HCT116 (cell line): ENCODE measurements around the gene GRM3. TPM values are rescaled to one million over a fixed set of nuclear protein-coding genes. Genes with fewer than 3 reads are reported as not detected.

ENCODE experiments used
- ATAC-seq: fragments of 200-7000 bp; cut with Tn5 transposase; 2 replicates; pipeline ENCODE4 v1.9.1; 2020; ENCODE audit warnings: mild to moderate bottlenecking, moderate library complexity
- BruUV-seq: library from RNA; stranded (reverse); fragments of 400-500 nt; replicated peaks from 2 replicates; lab custom pipeline; 2021; lab: Mats Ljungman, UMichigan
- CTCF ChIA-PET: fragments of 300-600 bp; sonication (Branson Sonifier 250); formaldehyde crosslinking; loops from one replicate; lab custom pipeline; 2021; ENCODE audit warnings: antibody characterized with exemption; lab: Charles Lee
- POLR2A ChIA-PET: fragments of 300-600, 350-600 bp; sonication (Branson Sonifier 250); formaldehyde crosslinking; loops from one replicate; lab custom pipeline; 2021; ENCODE audit warnings: antibody characterized with exemption; lab: Charles Lee
- RAD21 ChIA-PET, 2 experiments: fragments of 300-600 bp; sonication (Branson Sonifier 250); formaldehyde crosslinking; loops; one replicate each; lab custom pipeline; 2023; ENCODE audit warnings: low total read pairs in 2 of 2; ENCODE audit not compliant: uncharacterized antibody in 2 of 2, unreplicated experiment in 2 of 2, low non-redundant PET in 1 of 2; lab: Charles Lee
- DNase-seq: peaks from one replicate; pipeline ENCODE4 v3.0.0-alpha.2; 2010; ENCODE audit warnings: low read depth, low spot score
- H2AFZ ChIP-seq: fragments of 200-600 bp; shearing (Covaris generic), sonication (generic); 2 replicates; pipeline ENCODE4 v1.6.1; 2017; ENCODE audit warnings: low read depth, mixed run types, mixed read lengths, antibody characterized with exemption, low read length; ENCODE audit not compliant: poor library complexity, severe bottlenecking
- H3K27ac ChIP-seq: 2 replicates; pipeline ENCODE4 v1.5.1; 2012; ENCODE audit warnings: low read depth, low read length
- H3K27me3 ChIP-seq: fragments of 200-600 bp; sonication (generic); 2 replicates; pipeline ENCODE4 v1.6.1; 2016; ENCODE audit warnings: mixed run types, low read length, mixed read lengths; ENCODE audit not compliant: insufficient read depth
- H3K36me3 ChIP-seq, 2 experiments: fragments of 200-500 bp in 1 of 2; fragments of 200-600 bp in 1 of 2; sonication (Bioruptor generic) in 1 of 2; sonication (generic) in 1 of 2; 2 replicates each; pipeline versions ENCODE4 v1.5.1 to v1.6.1; 2014 to 2016; ENCODE audit warnings: low read length in 2 of 2, inconsistent platforms in 1 of 2, mixed read lengths in 1 of 2, mixed run types in 1 of 2; ENCODE audit not compliant: insufficient read depth in 2 of 2, control insufficient read depth in 1 of 2
- H3K4me1 ChIP-seq, 2 experiments: fragments of 200-600 bp in 1 of 2; sonication (generic) in 1 of 2; 2 replicates each; pipeline versions ENCODE4 v1.5.1 to v1.6.1; 2012 to 2017; ENCODE audit warnings: low read length in 2 of 2, inconsistent platforms in 1 of 2, mild to moderate bottlenecking in 1 of 2, mixed read lengths in 1 of 2, mixed run types in 1 of 2, moderate library complexity in 1 of 2; ENCODE audit not compliant: insufficient read depth in 2 of 2, control insufficient read depth in 1 of 2
- H3K4me2 ChIP-seq: fragments of 200-600 bp; sonication (generic); 2 replicates; pipeline ENCODE4 v1.6.1; 2017; ENCODE audit warnings: mixed run types, low read length, mixed read lengths
- H3K4me3 ChIP-seq, 2 experiments: fragments of 200-600 bp in 1 of 2; sonication (generic) in 1 of 2; replicated peaks in 1 of 2; 2 replicates each; pipeline ENCODE4 v1.5.1; 2011 to 2016; ENCODE audit warnings: low read length in 2 of 2, control low read depth in 1 of 2, low read depth in 1 of 2, mild to moderate bottlenecking in 1 of 2, mixed read lengths in 1 of 2, mixed run types in 1 of 2
- H3K79me2 ChIP-seq: fragments of 200-600 bp; sonication (generic); 2 replicates; pipeline ENCODE4 v1.6.1; 2017; ENCODE audit warnings: mild to moderate bottlenecking, mixed run types, low read length, moderate library complexity, mixed read lengths; ENCODE audit not compliant: insufficient read depth
- H3K9ac ChIP-seq: fragments of 200-600 bp; sonication (generic); 2 replicates; pipeline ENCODE4 v1.6.1; 2016; ENCODE audit warnings: low read length, mixed read lengths
- H3K9me2 ChIP-seq: fragments of 200-600 bp; sonication (generic), shearing (Covaris generic); 2 replicates; pipeline ENCODE4 v1.6.1; 2017; ENCODE audit warnings: mixed run types, mild to moderate bottlenecking, moderate library complexity; ENCODE audit not compliant: insufficient read depth
- H3K9me3 ChIP-seq, 2 experiments: fragments of 200-500 bp in 1 of 2; fragments of 200-600 bp in 1 of 2; sonication (Bioruptor generic) in 1 of 2; sonication (generic) in 1 of 2; 2 replicates each; pipeline ENCODE4 v1.6.1; 2014 to 2017; ENCODE audit warnings: low read length in 2 of 2, mixed read lengths in 2 of 2, inconsistent platforms in 1 of 2, low read depth in 1 of 2, mild to moderate bottlenecking in 1 of 2, mixed run types in 1 of 2, moderate library complexity in 1 of 2; ENCODE audit not compliant: control insufficient read depth in 1 of 2, insufficient read depth in 1 of 2
- H4K20me1 ChIP-seq: fragments of 200-600 bp; sonication (generic), shearing (Covaris generic); 2 replicates; pipeline ENCODE4 v1.6.1; 2017; ENCODE audit warnings: mixed run types, mild to moderate bottlenecking, moderate library complexity; ENCODE audit not compliant: insufficient read depth
- CBX3 ChIP-seq: IDR thresholded peaks from 2 replicates; pipeline ENCODE4 v1.6.1; 2012; ENCODE audit warnings: low read depth
- CEBPB ChIP-seq: IDR thresholded peaks from 2 replicates; pipeline ENCODE4 v1.6.1; 2012; ENCODE audit warnings: low read depth
- CTCF ChIP-seq, 3 experiments: fragments of 200-600 bp in 1 of 3; sonication (generic) in 1 of 3; IDR thresholded peaks in 2 of 3; conservative IDR thresholded peaks in 1 of 3; 2 replicates each; pipeline ENCODE4 v1.5.1; 2012 to 2017; ENCODE audit warnings: low read depth in 2 of 3, low read length in 2 of 3, antibody characterized with exemption in 1 of 3, borderline replicate concordance in 1 of 3, control low read depth in 1 of 3, mild to moderate bottlenecking in 1 of 3, mixed read lengths in 1 of 3, mixed run types in 1 of 3, moderate library complexity in 1 of 3; ENCODE audit not compliant: insufficient read depth in 1 of 3
- EGR1 ChIP-seq: IDR thresholded peaks from 2 replicates; pipeline ENCODE4 v1.6.1; 2012; ENCODE audit warnings: low read depth
- ELF1 ChIP-seq: IDR thresholded peaks from 2 replicates; pipeline ENCODE4 v1.6.1; 2012; ENCODE audit warnings: low read depth, borderline replicate concordance
- EZH2phosphoT487 ChIP-seq: fragments of 200-600 bp; IDR thresholded peaks from 2 replicates; pipeline ENCODE4 v1.6.1; 2018; ENCODE audit warnings: antibody characterized with exemption, borderline replicate concordance
- JUND ChIP-seq: IDR thresholded peaks from 2 replicates; pipeline ENCODE4 v1.6.1; 2012
- MAX ChIP-seq: IDR thresholded peaks from 2 replicates; pipeline ENCODE4 v1.6.1; 2012
- REST ChIP-seq: IDR thresholded peaks from 2 replicates; pipeline ENCODE4 v1.6.1; 2012; ENCODE audit warnings: low read depth
- YY1 ChIP-seq: IDR thresholded peaks from 2 replicates; pipeline ENCODE4 v1.6.1; 2011; ENCODE audit warnings: low read length, low read depth, moderate library complexity, mild to moderate bottlenecking; ENCODE audit not compliant: insufficient replicate concordance; ENCODE audit errors: extremely low read depth
- ZBTB33 ChIP-seq: IDR thresholded peaks from 2 replicates; pipeline ENCODE4 v1.6.1; 2011; ENCODE audit warnings: mild to moderate bottlenecking, low read length, moderate library complexity; ENCODE audit not compliant: insufficient replicate concordance; ENCODE audit errors: extremely low read depth
- intact Hi-C: fragments of 100-400 bp; cut with micrococcal nuclease; formaldehyde crosslinking; loops from 2 replicates; pipeline ENCODE4 v1.10.0; 2022
- total RNA-seq: library from RNA; stranded (reverse); gene quantifications from one replicate; pipeline ENCODE4 v1.2.1, GENCODE V29; 2021; ENCODE audit not compliant: unreplicated experiment

GRM3 gene
- total RNA-seq, 1 experiment from 2014 or later = not detected

- H3K27ac ChIP-seq = no peak overlapping the region
- H3K9me3 ChIP-seq = no peaks in the 10 kb centered on the region
- H3K79me2 ChIP-seq = no peaks in the 10 kb centered on the region
- TF ChIP-seq JUND = no peak
- TF ChIP-seq CBX3 = no peak
- TF ChIP-seq ZBTB33 = no peak
- no peak for TF ChIP-seq CEBPB
- TF ChIP-seq CTCF (IDR thresholded peaks at IDR 0.05 in 2 of 3, conservative IDR thresholded peaks at IDR 0.05 in 1 of 3; ENCODE audit: borderline replicate concordance in 1 of 3, insufficient read depth in 1 of 3, low read depth in 2 of 3, low read length in 2 of 3) = no peak
- no peak for TF ChIP-seq EZH2phosphoT487
- TF ChIP-seq YY1 = no peak
- TF ChIP-seq ELF1 = no peak
- no peak for TF ChIP-seq REST
- TF ChIP-seq EGR1 = no peak
- no peak for TF ChIP-seq MAX
- TF ChIP-seq, all 23 proteins: peak for 0
- no peaks in the 10 kb centered on the region for H3K36me3 ChIP-seq
- peaks cover 5% of the 10 kb centered on the region; the same call in 1 of the 2 replicates for H3K27me3 ChIP-seq
- RAD21 ChIA-PET = no interaction called here
- no peak for DNase-seq
- H3K4me1 ChIP-seq = no peaks in the 10 kb centered on the region
- H3K4me3 ChIP-seq = no peak overlapping the region
- no peak overlapping the region for H2AFZ ChIP-seq
- H3K9ac ChIP-seq = no peak overlapping the region
- ATAC-seq = no peak
- H4K20me1 ChIP-seq = no peaks in the 10 kb centered on the region
- no peaks in the 10 kb centered on the region for H3K9me2 ChIP-seq
- CTCF ChIA-PET = no interaction called here
- intact Hi-C loops = no loop called here
- POLR2A ChIA-PET = no interaction called here
- no TSS peak for BruUV-seq
- no peak overlapping the region for H3K4me2 ChIP-seq
These were observed 105.4 kb downstream of the GRM3 start for GRCh38 chr7:86748843-86749719.
